Skeletal muscle tissue (tissue), 4 donors: ENCODE results near the gene VCAN. TPM values are rescaled to one million over a fixed set of nuclear protein-coding genes. Genes with fewer than 3 reads are reported as not detected.
A peak's percentile ranks its signal among the peaks of the same experiment; 100 is the strongest.

Experiments used
- H3K27ac ChIP-seq: one replicate; pipeline ENCODE4 v1.7.0; 2013; ENCODE audit warnings: mild to moderate bottlenecking, low read depth, low read length, inconsistent platforms
- H3K27me3 ChIP-seq, 3 donors: one replicate each; pipeline ENCODE4 v1.7.0; 2013; ENCODE audit warnings: low read length in 3 of 3; ENCODE audit not compliant: control insufficient read depth in 3 of 3, insufficient read depth in 3 of 3
- H3K36me3 ChIP-seq, 3 donors: one replicate each; pipeline ENCODE4 v1.7.0; 2013; ENCODE audit warnings: low read length in 3 of 3; ENCODE audit not compliant: control insufficient read depth in 3 of 3, insufficient read depth in 3 of 3
- H3K4me1 ChIP-seq, 3 donors: one replicate each; pipeline ENCODE4 v1.7.0; 2013; ENCODE audit warnings: low read length in 3 of 3, mild to moderate bottlenecking in 3 of 3; ENCODE audit not compliant: control insufficient read depth in 3 of 3, insufficient read depth in 3 of 3
- H3K4me3 ChIP-seq, 3 donors: one replicate each; pipeline ENCODE4 v1.7.0; 2013; ENCODE audit warnings: low read length in 3 of 3
- H3K9ac ChIP-seq, 3 donors: one replicate each; pipeline ENCODE4 v1.7.0; 2013; ENCODE audit warnings: low read length in 3 of 3, mild to moderate bottlenecking in 3 of 3, moderate library complexity in 2 of 3, low read depth in 1 of 3
- H3K9me3 ChIP-seq, 3 donors: one replicate each; pipeline ENCODE4 v1.7.0; 2013; ENCODE audit warnings: low read length in 3 of 3; ENCODE audit not compliant: control insufficient read depth in 3 of 3
- total RNA-seq: library from RNA; depleted of rRNA; stranded (reverse); fragments of >200 nt; gene quantifications from one replicate; pipeline ENCODE4 v1.2.3, GENCODE V29; 2014
- donor health status: Osteomylitis.

Gene VCAN
- total RNA-seq, 1 donor from 2014 or later, result 254 TPM

DNA sequence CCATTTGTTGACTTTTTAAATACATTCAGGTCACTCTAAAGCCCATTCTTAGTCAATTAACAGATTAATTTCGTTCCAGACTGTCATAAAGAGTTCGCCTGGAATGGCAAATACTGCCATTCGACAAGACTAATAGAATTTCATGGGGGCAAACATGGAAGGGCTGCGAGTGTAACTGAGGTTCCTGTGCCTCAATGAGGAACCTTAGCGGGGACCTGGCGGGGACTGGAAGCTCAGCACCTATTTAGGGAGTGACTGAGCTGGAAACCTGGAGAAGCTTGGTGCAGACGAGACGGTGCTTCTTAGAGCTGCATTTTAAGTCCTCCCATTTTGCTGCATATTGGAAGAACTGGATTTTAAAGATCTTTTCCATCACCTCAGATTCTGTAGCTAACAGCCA, 3.4 kb downstream of the VCAN start:
- Histone ChIP-seq H3K9ac (peak overlapping the region in 2 of 3 donors; percentile 25 to 62), H3K27me3 (peaks cover 47 to 54% (median 52%) of the 10 kb centered on the region in 3 donors), H3K27ac (peak overlapping the region; percentile 79), H3K4me1 (peaks cover 27 to 33% (median 28%) of the 10 kb centered on the region in 3 donors), H3K36me3 (no peaks in the 10 kb centered on the region), H3K4me3 (peak overlapping the region; percentile 69 to 78 (median 71)), H3K9me3 (no peaks in the 10 kb centered on the region)

DNA sequence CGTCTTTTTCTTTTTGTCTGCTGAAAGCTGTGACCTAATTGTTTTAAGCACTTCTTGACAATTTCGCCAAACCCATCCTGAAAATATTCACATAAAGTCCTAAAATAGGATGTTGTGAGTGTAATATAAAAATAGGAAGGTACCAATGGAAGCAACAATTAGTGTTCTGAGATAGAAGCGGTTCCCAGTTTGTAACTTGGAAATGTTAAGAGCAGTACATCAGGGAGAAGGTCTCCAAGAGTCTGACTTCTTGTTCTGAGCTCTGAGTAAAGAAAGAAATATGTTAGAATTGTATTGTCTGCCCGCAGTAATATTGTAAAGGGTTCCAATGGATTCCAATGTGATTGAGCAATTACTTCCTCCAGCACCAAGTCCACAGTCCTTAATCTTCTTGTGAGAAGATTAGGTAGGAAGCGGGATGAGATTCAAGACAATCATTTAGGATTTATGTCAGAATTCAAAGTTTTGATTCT, 3.9 kb downstream of the VCAN start:
- peak overlapping the region; percentile 79 for H3K27ac ChIP-seq
- H3K4me1 ChIP-seq, result peaks cover 27 to 33% (median 28%) of the 10 kb centered on the region in 3 donors
- no peaks in the 10 kb centered on the region for H3K36me3 ChIP-seq
- H3K4me3 ChIP-seq, result peak overlapping the region in 1 of 3 donors; percentile 78
- no peaks in the 10 kb centered on the region for H3K9me3 ChIP-seq
- peaks cover 47 to 52% (median 50%) of the 10 kb centered on the region in 3 donors for H3K27me3 ChIP-seq
- no peak overlapping the region for H3K9ac ChIP-seq

DNA sequence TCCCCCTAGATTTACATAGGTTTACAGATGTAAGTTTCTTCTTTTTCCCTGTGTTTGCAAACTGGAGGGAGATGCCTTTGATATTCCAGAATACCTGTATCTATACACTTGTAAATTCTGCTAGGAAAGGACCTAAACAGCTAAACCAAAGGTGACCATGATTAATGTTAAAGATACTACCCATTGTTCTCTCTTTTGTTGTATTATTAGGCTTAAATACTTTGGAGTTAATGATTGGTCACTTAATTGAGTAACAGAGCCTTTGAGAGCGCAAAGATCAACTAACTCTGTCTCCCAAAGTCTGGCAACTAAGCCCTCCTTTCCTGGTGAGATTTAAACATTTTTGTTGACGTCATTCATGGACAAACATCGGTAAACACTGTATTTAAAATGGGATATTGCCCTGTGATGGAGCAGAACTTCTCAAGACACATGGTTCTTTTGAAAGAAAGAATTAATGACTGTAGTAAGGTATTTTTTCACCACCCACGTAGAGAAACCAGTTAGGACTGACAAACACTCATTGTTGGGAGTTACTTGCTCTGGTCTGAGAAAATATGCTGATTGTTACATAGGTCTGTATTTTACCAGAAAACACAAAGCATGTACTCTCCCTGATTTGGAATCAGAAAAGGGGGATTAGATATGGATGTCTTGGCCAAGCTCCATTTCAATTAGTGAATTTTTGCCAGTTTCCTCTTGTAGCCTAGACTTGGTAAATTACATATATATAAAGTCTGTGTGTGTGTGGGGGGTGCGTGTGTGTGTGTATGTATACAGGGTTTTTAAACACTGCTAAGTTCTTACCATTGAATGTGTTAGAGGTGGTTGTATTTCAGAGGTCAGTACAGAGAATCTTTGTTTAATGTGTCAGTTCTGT, 4.6 kb downstream of the VCAN start:
- Histone ChIP-seq H3K4me3 (no peak overlapping the region), H3K9ac (no peak overlapping the region), H3K9me3 (no peaks in the 10 kb centered on the region), H3K4me1 (peaks cover 27 to 30% (median 28%) of the 10 kb centered on the region in 3 donors), H3K27me3 (peaks cover 40 to 46% (median 43%) of the 10 kb centered on the region in 3 donors), H3K36me3 (no peaks in the 10 kb centered on the region), H3K27ac (peak overlapping the region; percentile 79)

DNA sequence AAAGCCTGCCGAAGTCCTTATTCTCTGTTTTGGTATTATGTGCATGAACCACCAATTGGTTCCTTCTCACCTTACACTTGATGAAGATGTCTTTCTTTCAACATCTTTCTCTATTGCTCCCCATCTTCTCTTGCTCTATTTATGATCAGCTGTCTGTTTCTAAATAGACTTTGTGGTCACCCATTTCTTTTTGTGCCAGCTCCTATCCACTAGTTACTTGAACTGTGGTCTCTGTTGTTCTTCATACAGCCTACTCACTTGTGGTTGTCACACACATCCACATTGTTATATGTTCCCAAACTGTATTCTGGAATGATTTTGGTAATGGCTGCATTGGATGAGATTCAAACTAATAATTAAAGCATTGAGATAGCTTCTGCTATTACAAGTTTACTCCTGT, 11.4 kb downstream of the VCAN start:
- Histone ChIP-seq H3K27me3 (peaks cover 0 to 2% (median 2%) of the 10 kb centered on the region in 3 donors), H3K4me3 (no peak overlapping the region), H3K9ac (no peak overlapping the region), H3K9me3 (no peaks in the 10 kb centered on the region), H3K36me3 (peaks cover 0 to 4% (median 0%) of the 10 kb centered on the region in 3 donors), H3K27ac (no peak overlapping the region), H3K4me1 (no peaks in the 10 kb centered on the region)

DNA sequence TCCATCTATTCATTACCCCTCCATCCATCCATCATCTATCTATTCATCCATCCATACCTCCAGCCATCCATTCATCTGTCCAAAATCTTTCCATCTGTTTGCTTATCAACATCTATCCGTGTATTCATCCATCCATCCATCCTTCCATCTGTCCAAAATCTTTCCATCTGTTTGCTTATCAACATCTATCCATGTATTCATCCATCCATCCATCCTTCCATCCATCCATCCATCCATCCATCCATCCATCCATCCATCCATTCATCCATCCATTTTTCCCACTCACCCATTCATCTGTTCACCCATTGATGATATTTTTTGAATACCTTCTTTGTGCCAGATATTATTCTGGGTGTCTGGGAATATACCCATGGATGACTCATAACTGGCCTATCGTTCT, 12.8 kb downstream of the VCAN start:
- Histone ChIP-seq H3K36me3 (peaks cover 0 to 4% (median 0%) of the 10 kb centered on the region in 3 donors), H3K9ac (no peak overlapping the region)

DNA sequence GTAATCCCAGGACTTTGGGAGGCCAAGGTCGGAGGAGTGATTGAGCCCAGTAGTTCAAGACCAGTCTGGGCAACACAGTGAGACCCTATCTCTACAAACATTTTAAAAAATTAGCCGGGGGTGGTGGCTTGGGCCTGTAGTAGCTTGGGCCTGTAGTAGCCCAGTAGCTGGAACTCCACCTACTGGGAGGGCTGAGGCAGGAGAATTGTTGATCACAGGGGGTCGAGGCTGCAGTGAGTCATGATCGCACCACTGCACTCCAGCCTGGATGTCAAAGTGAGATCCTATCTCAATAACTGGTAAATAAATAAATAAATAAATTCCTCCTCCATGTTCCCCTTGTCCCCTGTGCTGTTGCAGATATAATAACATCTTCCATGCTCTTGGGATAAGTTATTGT, 14.3 kb downstream of the VCAN start:
- peaks cover 0 to 6% (median 0%) of the 10 kb centered on the region in 3 donors for H3K36me3 ChIP-seq
- H3K27ac ChIP-seq, result no peak overlapping the region
- no peaks in the 10 kb centered on the region for H3K4me1 ChIP-seq
- H3K9ac ChIP-seq, result no peak overlapping the region
- H3K4me3 ChIP-seq, result no peak overlapping the region
- no peaks in the 10 kb centered on the region for H3K9me3 ChIP-seq
- H3K27me3 ChIP-seq, result no peaks in the 10 kb centered on the region

More for the DNA sequence above, 12.8 kb downstream of the VCAN start:
- H3K4me1 ChIP-seq, result no peaks in the 10 kb centered on the region
- no peak overlapping the region for H3K27ac ChIP-seq
- no peak overlapping the region for H3K4me3 ChIP-seq
- H3K27me3 ChIP-seq, result peaks cover 0 to 2% (median 0%) of the 10 kb centered on the region in 3 donors
- H3K9me3 ChIP-seq, result no peaks in the 10 kb centered on the region

DNA sequence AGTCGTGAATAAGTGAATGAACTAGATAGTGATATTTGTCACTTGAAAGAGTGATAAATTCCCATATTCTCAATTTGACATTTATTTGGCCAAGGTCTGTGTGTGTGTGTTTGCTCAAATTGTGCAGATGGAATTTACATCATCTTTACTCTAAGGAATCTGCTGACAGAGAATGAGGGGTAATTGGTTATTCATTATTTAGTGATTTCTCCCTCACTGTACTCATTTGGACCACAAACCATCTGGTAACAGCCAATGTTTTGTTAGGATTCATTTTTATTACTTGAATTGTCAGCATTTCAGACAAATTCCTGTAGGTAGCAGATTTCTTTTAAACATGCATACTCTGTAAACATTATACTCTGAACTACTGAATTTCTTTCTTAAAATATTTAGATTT, 15.6 kb downstream of the VCAN start:
- Histone ChIP-seq H3K36me3 (peaks cover 0 to 6% (median 0%) of the 10 kb centered on the region in 3 donors), H3K27ac (no peak overlapping the region)

DNA sequence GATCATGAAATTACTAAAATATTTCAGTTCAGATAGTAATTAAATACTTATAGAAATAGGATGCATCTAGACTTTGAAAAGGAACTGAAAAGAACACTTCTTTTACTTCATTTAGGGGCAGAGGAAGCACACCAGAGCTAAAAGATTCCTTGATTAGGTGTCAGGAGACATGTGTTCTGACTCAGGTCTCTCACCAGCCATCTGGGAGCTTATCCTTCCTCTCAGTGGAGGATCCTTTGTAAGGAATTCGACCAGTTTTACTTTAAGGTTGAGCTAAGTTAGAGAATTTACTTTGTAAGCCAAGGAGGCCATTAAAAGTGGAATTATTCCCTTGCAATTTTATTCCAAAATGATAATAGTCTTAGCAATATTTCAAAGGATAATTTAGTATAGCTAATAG, 16.7 kb downstream of the VCAN start:
- Histone ChIP-seq H3K9ac (no peak overlapping the region), H3K36me3 (peaks cover 0 to 2% (median 0%) of the 10 kb centered on the region in 3 donors), H3K9me3 (no peaks in the 10 kb centered on the region), H3K27ac (no peak overlapping the region), H3K4me3 (no peak overlapping the region), H3K4me1 (no peaks in the 10 kb centered on the region), H3K27me3 (no peaks in the 10 kb centered on the region)

More for the DNA sequence above, 15.6 kb downstream of the VCAN start:
- H3K9ac ChIP-seq, result no peak overlapping the region
- H3K4me3 ChIP-seq, result no peak overlapping the region
- H3K27me3 ChIP-seq, result no peaks in the 10 kb centered on the region
- no peaks in the 10 kb centered on the region for H3K4me1 ChIP-seq
- no peaks in the 10 kb centered on the region for H3K9me3 ChIP-seq

DNA sequence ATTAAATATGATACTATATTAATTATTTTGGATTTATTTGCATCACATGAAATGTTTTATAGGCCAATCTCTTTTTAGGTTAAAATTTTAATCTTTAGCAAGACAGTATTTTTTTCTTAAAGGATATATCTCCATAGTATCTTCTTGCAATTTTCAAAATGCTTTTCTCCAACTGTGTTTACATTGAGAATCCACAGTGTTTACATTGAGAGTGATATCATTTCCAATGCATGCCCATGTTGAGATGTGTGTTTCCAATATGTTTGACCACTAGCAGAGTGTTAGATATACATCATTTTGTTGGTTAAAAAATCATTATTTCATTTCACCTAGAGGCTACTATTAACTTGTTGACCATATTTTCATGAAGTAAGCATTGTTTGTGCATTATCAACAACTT, 17.3 kb downstream of the VCAN start:
- H3K4me3 ChIP-seq, result no peak overlapping the region
- H3K27me3 ChIP-seq, result no peaks in the 10 kb centered on the region
- no peak overlapping the region for H3K9ac ChIP-seq
- peaks cover 0 to 2% (median 0%) of the 10 kb centered on the region in 3 donors for H3K36me3 ChIP-seq
- no peak overlapping the region for H3K27ac ChIP-seq
- no peaks in the 10 kb centered on the region for H3K4me1 ChIP-seq
- H3K9me3 ChIP-seq, result no peaks in the 10 kb centered on the region

DNA sequence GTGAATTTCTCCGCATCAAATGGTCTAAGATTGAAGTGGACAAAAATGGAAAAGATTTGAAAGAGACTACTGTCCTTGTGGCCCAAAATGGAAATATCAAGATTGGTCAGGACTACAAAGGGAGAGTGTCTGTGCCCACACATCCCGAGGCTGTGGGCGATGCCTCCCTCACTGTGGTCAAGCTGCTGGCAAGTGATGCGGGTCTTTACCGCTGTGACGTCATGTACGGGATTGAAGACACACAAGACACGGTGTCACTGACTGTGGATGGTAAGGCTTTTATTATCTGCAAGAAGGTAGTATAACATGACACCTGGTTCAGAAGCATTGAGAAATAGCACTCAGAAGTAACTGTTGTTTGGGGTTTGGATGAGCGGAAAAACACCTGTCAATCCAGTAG, 18.7 kb downstream of the VCAN start:
- peaks cover 0 to 2% (median 0%) of the 10 kb centered on the region in 3 donors for H3K36me3 ChIP-seq
- H3K9ac ChIP-seq, result no peak overlapping the region
- H3K27ac ChIP-seq, result no peak overlapping the region
- H3K9me3 ChIP-seq, result no peaks in the 10 kb centered on the region
- H3K4me3 ChIP-seq, result no peak overlapping the region
- no peaks in the 10 kb centered on the region for H3K27me3 ChIP-seq
- H3K4me1 ChIP-seq, result no peaks in the 10 kb centered on the region
